NCI-H2227 treated with DMSO at 0.1 percent for 48 hours (cell line): ENCODE measurements around the gene MORN5.

Source experiments
- DNase-seq: peaks from one replicate; lab custom pipeline; 2025; lab: John Stamatoyannopoulos, UW

MORN5 gene

DNA sequence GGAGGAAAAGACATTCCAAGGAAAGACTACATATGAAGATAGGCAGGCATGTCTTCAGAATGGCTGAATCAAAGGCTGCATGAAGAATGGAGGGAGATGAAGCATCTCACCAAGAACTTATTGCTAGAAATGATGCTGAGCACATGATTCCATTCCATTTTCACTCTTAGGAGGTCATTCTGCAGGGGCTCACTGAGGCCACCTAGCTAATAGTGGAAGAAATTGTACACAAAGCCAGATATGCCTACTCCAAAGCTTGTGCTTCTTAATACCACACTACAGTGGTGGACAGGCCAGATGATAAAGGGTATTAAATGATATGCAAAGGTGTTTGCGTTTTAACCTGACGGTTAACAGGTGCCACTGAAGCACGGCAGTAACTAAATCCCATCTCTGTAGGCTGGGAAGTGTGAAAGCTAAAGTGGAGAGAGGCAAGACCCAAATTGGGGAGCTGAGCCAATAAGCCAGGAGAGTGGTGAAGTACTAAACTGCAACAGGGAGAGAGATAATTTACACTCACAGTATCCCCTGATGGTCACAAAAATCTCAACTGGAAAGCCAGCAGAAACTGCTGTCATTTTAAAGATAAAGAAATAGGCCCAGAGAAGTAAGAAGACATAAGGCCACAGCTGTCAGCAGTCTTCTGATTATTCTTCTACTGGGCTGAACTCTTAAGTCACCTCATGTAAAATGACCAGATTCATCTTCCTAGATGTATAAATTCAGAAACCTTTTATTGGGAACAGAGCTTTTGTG is 14.7 kb upstream of the MORN5 start:
- DNase-seq, result no peak

DNA sequence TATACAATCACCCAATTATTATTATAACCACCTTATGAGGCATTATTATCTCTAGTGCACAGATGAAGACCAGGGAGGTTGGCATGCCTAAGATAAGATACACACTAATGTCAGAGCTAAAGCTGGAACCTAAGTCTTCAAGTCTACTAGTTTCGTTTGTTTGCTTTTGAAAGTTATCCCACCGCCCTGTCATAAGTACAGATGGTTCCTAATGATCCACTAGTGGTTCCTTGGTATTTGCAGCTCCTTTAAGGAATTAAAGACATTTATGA is 14.2 kb upstream of the MORN5 start:
- no peak for DNase-seq

DNA sequence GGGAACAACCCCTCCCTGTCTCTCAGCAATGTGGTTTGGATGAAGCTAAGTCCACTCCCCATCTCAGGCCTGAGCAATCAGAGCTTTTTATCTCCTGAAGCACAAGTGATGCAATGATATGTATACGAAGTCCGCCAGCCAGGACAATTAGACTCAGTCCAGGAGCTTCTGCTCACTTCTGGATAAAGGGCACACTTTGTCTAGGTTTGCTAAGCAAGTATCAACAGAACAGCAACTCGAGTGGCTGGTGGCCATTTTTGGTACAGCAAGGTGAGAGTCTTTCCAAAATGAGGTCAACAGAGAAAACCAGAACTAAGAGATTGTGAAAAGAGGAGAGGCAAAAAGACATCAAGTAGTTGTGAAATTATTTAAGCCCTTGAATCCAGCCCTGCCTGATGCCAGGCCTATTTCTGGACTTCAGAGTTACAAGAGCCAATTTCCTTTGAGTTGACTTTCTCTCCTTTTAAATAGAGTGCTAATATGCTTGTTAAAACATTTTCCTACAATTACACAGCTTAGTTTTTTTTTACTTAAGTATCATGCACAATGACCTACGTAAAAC is 8.4 kb upstream of the MORN5 start:
- DNase-seq, result no peak

DNA sequence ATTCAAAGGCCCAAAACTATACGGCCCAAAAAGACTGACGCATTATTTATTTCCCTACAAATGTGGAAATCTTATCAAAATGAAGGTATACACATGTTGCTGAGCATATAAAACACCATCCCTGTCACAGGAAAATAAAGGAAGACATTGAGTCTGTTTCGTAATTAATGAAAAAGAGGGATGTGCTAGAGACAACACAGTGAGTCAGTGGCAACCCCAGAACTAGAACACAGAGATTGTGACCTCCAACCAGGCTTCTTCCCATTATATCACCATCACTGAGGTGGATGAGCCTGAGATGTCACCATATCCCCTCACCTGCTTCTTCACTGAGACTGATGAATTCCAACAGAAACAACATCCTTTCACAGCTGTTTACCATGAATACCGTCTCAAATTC is 3.9 kb upstream of the MORN5 start:
- DNase-seq, result no peak

DNA sequence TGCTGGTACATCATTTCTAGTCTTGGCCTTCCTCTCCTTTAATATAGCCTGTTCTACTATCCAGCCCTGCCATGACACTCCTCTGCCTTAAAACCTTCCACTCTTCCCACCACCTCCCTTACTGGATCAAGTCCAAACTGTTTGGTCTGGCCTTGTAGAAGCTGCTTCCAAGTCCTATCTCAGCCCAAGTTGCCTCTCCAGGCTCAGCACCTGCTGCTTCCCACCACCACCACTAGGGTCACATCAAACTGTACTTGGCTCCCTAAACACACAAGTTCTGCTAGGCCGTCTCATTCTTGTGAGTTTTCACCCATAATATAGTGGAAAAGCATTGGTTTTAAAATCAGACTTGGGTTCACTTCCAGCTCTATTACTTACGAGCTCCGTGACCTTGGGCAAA is 1.5 kb upstream of the MORN5 start:
- peak; percentile 7 for DNase-seq

DNA sequence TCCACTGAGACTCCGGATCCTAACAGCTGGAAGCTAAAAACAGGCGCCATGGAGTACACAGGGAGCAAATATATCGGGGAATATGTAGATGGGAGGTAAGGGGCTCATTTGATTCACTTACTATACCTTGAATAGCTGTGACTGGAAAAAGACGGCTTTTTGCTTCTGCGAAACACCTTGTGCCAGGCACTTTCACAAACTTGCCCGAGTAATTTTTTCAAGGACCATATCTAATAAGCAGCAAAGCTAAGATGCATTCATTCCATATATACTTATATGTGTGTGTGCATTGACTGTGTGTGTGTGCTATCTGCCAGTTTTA is 178 bp downstream of the MORN5 start:
- DNase-seq, result no peak

DNA sequence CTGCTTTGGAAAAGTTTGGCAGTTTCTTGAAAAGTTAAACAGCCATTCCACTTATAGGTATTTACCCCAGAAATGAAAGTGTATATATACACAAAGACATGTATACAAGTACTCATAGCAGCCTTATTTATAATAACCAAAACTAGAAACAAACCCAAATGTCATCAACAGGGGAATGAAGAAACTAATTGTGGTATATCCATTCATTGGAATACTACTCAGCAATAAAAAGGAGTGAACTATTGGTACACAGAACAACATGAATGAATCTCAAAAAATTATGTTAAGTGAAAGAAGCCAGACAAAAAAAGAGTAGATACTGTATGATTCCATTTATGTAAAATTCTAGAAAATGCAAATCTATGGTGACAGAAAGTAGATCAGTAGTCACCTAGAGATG is 2.7 kb downstream of the MORN5 start:
- DNase-seq, result no peak

DNA sequence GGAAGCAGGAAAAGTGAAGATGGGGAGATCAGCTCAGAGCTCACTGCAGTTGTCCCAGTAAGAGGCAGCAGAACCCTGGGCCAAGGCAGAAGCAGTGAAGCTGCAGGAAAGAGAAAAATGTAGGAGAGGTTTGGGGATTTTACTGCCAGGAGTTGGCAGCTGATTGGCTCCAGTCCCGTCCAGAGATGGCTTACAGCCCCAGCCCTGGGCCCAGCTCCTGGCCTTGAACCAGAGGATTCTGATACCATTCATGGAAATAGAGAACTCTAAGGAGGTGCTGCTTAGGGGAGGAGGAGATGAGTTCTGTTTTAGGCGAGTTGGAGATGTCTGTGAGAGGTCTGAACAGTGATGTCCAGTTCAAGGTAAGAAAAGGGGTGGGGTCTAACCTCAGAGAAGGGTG is 4.6 kb downstream of the MORN5 start:
- DNase-seq, result no peak

DNA sequence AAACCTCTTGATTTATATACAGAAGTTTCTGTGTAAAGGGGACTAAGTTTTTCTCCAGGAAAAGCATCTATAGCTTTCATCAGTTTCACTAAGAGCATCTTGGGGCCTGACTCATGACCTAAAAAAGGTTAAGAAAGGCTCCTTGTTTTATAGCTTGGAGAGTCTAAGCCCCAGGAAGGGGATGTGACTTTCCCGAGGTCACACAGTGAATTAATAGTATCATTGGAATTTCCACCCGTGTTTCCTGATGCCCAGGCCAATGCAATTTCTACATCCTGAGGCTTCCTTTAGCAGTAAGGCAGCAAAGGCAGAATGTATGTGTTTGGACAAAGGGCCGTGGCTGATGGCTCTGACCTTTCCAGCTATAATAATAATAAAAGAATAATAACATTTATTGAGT is 8.6 kb downstream of the MORN5 start:
- DNase-seq, result no peak

DNA sequence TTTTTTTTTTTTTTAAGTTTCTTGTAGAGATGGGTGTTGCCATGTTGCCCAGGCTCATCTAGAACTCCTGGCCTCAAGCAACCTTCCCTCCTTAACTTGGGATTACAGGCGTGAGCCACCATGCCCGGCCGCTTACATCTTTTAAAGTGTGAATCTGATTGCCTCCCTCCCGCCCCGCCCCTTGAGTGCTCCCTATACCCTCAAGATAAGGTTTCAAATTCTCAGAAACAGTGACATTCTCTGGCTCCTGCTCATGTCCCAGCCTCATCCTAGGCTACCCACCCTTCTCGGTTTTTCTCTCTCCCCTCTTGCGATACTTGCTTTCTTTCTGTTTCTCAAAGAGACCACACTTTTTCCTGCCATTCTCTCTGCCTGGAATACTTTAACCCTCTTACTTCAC is 12.4 kb downstream of the MORN5 start:
- DNase-seq, result no peak

DNA sequence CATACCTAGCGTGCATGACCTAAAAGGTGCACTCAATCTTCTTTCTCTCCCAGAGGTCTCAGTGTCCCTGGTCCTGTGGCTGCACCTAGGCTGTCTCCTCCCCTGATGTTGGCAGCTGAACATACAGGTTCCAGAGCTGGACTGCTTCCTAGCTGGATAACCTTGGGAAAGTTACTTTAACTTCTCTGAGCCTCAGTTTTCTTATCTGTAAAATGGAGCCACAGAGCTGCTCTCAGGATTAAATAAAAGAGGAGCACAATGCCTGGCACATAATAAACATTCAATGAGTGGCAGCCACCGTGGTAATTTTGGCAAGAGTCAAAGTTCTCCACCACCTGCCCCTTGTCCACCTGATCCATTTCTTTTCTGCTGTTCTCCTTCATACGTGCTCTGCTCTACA is 14.0 kb downstream of the MORN5 start:
- DNase-seq, result no peak

DNA sequence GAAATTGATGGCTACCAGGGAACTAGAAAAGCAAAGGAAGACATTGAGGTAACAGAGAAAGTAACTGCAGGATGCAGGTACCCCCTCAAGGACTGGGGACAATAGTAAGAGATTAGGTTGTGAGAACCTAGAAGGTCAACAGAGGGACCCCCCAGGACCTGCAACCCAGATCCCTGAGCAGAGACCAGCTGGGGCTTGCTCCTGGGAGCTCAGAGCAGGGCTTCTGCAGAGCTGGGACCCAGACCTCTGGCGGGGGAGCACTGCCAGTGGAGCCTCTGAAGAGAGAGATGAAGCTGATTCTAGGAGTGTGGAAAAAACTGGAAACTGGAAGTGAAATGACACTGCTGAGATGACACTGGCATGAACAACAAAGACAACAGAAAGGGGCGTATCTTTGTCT is 17.2 kb downstream of the MORN5 start:
- no peak for DNase-seq

DNA sequence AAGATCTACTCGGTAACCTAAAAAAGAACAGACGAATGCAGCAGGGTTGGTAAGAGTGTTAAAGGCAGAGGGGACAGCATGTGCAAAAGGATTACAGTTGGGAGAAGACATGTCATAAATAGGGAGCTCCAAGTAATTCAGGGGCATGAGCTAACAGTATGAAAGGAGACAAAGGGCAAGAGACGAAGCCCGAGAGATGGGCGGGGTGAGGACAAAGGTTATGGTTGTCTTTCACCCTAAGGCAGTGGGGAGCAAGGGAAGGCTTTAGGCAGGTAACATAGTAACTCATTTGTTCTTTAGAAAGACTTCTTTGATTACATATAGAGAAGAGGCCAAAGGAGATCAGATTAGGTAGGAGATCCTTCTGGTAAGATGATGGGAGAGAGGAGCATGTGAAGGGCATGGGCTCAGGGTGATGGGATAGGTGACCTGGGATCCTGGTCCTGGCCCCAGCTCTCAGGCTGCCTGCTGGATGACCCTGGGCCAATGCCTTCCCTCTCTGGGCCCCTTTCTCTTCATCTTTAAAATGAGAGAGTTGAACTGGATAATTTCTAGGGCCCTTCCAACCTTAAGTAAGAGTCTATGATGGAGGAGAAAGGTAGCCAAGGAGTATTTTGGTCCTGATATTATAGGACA is 19.5 kb downstream of the MORN5 start:
- no peak for DNase-seq

DNA sequence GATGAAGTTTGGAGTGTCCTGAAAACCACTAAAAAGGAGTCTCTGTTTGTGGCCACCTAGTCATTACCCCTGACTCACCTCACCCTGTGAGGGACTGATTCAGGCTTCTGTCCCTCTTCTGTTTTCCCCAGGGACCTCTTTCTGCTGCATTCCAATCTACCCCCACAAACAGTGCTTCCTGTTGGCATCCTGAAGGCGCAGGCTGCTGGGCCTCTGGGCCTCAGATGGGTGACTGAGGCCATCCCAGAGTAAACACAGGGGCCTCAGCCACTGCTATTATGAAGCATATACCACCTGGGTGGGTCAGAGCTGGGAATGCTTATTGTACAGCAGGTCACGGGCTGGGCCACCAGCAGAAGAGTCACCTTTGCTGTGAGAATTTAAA is 20.0 kb downstream of the MORN5 start:
- no peak for DNase-seq

DNA sequence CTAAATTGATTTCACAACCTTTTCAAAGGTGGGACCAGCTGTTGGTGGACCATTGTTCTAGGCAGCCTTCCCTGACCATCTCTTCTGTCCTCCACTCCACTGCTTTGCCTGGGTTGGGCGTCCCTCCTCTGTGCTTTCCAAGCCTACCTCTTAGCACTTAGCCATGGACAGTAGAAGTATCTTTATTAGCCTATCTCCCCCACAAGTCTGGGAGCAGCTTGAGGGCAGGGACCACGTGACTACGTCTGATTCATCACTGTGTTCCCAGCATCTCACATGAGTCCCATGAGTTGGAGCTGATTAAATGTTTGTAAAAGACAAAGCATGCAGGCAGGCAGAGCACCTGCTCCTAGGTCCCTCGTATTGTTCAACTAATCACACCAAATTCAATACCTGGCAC is 20.9 kb downstream of the MORN5 start:
- no peak for DNase-seq

DNA sequence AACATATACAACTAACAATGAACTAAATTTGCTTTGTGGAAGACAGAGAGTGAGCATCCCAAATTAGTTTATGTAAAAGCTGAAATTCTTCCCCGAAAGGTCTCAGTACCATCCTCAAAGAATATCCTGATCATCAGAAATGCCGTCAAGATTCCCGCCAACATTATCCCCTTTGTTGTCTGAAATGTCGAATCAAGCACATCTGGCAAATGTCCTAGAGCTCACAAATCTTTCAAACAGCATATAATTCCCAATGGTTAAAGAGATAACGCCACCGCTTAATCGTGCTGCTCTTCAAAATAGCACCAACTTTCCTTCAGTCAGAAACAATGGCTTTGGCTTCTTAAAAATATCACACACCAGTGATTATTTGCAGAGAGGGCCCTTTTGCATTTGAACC is 23.8 kb downstream of the MORN5 start:
- no peak for DNase-seq

DNA sequence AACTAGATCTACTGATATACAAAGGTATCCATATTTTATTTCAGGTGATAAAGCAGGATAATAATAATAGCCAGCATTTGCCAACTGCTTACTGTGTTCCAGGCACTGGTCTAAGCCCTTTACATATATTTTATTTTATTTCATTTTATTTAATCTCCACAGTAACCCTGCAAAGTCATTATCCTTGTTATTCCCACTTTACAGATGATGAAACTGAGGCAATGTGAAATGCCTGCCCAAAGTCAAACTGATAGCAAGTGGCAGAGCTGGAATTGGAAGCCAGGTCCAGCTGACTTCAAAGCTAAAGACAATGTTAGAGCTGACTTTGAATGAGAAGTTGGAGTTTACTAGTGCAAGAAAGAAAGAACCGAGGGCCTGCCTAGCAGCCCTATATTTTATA is 24.8 kb downstream of the MORN5 start:
- DNase-seq, result no peak

DNA sequence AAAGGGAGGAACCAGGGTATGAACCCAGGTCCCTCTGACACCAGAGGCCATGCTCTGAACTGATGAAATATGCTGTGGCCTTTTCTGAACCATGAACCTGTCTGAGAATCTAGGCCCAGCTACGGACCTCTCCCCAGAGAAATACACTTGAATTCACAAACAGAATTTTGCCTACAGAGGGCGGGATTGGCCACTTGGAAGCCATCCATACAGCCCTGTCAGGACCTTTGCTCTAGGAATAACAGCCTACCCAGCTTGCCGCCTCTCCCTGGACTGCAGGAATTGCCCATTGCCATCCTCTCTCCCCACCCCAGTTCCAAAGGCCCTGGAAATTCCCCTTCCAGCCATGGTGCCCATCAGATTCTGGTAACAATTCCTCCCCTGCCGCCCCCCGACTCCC is 26.6 kb downstream of the MORN5 start:
- DNase-seq, result no peak

DNA sequence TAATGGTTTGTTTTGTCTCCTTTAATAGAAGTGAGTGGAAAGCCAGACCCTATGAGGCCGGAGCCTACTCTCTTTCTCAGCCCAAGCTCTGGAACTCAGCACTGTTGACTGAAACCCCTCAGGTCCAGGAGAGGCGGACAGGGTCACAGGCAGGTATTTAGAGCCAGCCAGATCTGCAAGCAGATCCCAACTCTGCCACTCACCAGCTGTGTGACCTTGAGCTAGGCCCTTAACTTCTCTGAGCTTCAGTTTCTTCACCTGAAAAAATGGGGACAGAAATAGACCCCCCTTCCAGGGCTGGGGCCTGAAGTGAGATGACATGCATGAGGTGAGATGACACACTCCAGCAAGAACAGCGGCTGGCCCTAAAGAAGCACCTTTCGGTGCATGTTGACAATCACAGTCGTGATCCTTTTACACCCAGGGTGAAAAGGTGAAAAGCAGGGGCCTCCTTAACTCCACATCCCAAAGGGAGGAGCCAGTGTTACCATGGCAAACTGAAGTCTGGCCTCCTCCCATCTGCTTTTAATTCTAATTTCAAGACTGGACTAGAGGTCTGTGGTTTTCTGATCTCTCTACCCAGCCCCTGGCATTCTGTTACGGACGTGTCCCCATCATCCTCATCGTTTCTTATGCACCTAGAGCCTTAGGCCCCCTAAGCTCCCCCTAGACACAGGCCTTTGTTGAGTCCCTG is 27.2 kb downstream of the MORN5 start:
- DNase-seq, result no peak

DNA sequence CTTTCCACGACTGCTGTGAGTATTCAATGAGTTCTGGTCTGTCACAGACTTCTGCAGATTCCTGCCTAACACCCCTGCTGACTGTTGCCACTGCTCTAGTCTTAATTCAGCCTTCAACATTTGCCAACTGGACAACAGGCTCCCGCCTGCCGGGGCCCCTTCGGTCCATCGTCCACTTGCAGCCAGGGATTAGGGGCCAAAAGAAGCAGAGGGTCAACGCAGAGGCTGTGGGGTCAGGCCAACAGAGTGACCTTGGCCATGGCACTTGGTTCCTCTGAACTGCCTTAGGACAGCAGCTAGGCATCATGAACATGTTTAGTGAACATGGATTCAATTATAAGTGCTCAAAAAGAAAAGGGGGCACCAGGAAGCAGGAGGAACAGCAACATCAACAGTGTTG is 28.7 kb downstream of the MORN5 start:
- DNase-seq, result no peak

DNA sequence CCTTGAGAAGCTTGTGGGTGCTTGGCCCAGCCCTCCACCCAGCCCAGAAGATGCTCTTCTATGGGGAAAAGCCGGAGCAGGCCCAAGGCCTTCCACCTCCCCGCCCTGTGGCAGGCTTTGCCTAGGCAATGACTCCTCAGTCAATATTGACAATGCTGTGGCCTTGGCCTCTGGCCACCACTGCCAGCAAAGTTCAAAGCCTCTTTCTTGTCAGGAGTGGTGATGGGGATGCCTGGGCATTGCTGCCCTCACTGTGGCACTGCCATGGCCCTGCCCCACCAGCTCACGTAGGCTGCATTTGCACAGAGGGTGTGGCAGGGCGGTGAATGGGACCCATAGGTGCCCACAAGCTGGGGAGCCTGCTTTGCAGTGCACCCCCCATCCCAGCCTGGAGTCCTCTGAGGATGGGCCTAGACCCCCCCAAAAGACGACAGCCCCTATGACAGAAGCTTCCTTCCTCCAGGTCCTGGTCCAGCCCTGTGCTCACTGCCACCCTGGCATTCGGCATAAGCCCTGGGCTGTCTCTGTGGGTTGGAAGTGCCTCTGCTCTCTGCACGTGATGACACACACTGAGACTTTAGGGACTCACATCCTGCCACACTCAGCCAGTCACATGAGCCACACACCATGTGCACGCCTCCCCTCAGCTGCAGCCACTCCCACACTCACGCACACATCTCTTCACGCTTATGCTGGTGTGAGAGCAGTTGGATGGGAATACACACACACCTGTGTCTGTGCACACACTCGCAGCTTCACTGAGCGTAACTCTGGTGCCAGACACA is 31.1 kb downstream of the MORN5 start:
- no peak for DNase-seq

DNA sequence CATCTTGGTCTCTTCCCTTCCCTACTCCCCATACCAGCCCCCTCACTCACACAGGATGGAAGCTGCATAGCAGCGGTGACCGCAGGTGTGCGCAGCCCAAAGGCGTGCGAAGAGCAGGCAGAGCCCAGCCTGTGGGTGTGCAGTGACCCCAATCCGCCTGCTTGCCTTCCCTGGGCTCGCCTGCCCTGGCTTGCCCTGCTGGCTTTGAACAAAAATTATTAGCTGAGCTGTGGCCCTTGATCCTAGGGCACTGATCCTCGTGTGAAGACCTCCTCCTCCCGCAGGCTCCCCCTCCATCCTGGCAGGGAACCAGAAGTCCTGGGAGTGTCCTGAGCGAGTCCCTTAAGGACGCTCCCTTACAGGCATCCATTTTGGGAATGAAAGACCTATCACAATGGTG is 31.9 kb downstream of the MORN5 start:
- no peak for DNase-seq
